ENCODE data around the gene APPL1.
"Not testable (repeated sequence)": the region's sequence is repeated elsewhere in the genome, so short reads cannot be mapped to it uniquely, and the experiment has no call there.

Gene APPL1

GRCh38 chr3:57283334-57283733, 55.8 kb downstream of the APPL1 start:
- no peak overlapping the region for H3K4me3 ChIP-seq (ENCODE audit: low read length)
- no peak for DNase-seq (ENCODE audit: low read depth)
- TF ChIP-seq CTCF (IDR thresholded peaks at IDR 0.05; ENCODE audit: insufficient read depth, low read depth, low read length, missing control alignments), result no peak

DNA sequence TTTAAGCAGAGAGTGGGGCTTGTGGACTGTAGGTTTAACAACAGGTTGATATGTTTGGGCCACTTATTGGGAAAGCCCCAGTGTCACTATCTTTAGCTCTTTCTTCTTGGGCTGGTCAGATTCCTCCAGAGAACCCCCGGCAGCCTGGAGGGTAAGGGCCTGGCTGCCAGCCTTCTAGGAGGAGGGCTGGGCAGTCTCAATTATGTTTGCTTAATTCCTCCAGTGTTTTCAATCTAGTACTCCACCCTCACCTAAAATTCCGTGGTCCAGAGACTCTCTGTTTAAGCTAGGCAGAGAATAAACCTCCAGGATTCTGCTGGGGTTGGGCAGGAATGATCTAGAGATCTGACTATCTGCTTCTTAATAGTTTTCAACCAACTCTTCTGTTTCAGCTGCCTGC, 59.7 kb downstream of the APPL1 start:
- DNase-seq (ENCODE audit: low read depth), result no peak
- no peak overlapping the region for H3K4me3 ChIP-seq (ENCODE audit: low read length)
- TF ChIP-seq CTCF (IDR thresholded peaks at IDR 0.05; ENCODE audit: insufficient read depth, low read depth, low read length, missing control alignments), result no peak

- TF ChIP-seq CTCF (IDR thresholded peaks at IDR 0.05; ENCODE audit: insufficient read depth, low read depth, low read length, missing control alignments), result no peak
- H3K4me3 ChIP-seq (ENCODE audit: low read length), result no peak overlapping the region
- no peak for DNase-seq (ENCODE audit: low read depth)
Observed at GRCh38 chr3:57288403-57288802, 60.9 kb downstream of the APPL1 start.

DNA sequence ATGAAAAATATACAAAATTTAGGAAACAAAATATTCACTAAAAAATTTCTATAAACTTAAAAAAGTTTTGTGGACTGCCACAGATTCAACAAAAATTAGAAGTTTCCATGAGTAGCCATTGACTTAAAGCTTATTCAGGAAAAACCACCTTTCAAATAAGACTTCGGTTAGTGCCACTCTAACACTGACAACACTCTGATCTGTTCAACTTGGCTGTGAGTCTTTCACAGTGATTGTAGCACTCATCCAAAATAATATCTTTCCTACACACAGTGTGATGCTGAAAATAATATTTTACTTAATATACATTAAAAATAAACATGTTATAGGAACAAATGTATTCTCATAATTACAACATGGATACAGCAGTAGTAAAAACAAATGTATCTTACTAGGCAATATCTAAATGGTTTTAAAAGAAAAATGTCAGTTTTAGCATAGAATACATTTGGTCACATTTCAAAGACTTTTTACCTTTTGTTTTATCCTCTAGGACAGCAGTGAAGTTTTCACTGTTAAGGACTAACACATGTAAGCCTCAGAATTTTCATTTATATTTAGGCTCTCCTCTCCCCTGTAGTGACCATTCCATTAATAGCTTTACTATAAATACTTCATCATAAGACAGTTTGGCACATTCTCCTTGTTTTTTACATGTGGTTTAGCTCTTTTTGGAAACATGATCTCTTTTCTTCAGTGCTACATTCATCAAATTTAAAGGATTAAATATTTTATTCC, 64.8 kb downstream of the APPL1 start, which contains the start of gene ASB14:
ASB14 (minus strand) TSS at position 527 of the 738 bp plus-strand sequence. CDS start 652 bp downstream, outside the sequence.
- no peak for TF ChIP-seq CTCF (IDR thresholded peaks at IDR 0.05; ENCODE audit: insufficient read depth, low read depth, low read length, missing control alignments)
- no peak within 1 kb of the TSS for H3K4me3 ChIP-seq (ENCODE audit: low read length)
- DNase-seq (ENCODE audit: low read depth), result no peak

- TF ChIP-seq CTCF (IDR thresholded peaks at IDR 0.05; ENCODE audit: insufficient read depth, low read depth, low read length, missing control alignments), result no peak
- no peak for DNase-seq (ENCODE audit: low read depth)
- no peak overlapping the region for H3K4me3 ChIP-seq (ENCODE audit: low read length)
Observed at GRCh38 chr3:57292897-57293526, 65.5 kb downstream of the APPL1 start.

DNA sequence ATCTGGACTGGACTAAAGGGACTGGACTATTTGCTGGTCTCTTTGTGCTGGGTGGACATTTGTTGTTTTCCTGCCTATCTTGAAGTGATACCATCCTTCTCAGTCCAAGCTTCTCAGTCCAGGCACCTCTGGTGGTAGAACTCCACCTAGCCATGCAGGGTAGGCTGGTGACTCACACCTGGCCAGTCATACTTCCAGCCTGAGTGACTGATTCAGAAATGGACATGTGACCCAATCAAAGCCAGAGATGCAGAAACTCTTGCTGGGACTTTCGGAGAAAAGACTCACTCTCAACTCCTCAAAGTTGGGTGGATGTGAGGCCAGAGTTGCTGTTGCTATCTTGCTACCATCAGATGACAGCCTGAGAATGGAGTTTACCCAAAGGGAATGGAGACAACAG, 70.5 kb downstream of the APPL1 start:
- H3K4me3 ChIP-seq (ENCODE audit: low read length), result no peak overlapping the region
- peak; percentile 90 for DNase-seq (ENCODE audit: low read depth)
- TF ChIP-seq CTCF (IDR thresholded peaks at IDR 0.05; ENCODE audit: insufficient read depth, low read depth, low read length, missing control alignments), result peak; percentile 47

GRCh38 chr3:57303520-57303919, 76.0 kb downstream of the APPL1 start:
- not testable (repeated sequence) for H3K4me3 ChIP-seq (ENCODE audit: low read length); DNase-seq (ENCODE audit: low read depth)

All from epithelial cell of esophagus (primary cell).